ENCODE data around the gene ZNF317.
"Not testable (repeated sequence)": the region's sequence is repeated elsewhere in the genome, so short reads cannot be mapped to it uniquely, and the experiment has no call there.

The ZNF317 gene

GRCh38 chr19:9175326-9175725, 35.1 kb downstream of the ZNF317 start:
- Histone ChIP-seq H3K27me3 (ENCODE audit: control insufficient read depth, insufficient read depth, low read length) (no peaks in the 10 kb centered on the region), H3K4me2 (ENCODE audit: low read length) (no peak overlapping the region), H3K9me3 (replicated peaks; ENCODE audit: low read length) (no peaks in the 10 kb centered on the region), H3K36me3 (ENCODE audit: insufficient read depth, low read length) (no peaks in the 10 kb centered on the region), H3K9ac (ENCODE audit: low read depth, low read length) (no peak overlapping the region), H3K4me1 (ENCODE audit: control insufficient read depth, insufficient read depth, low read length) (no peaks in the 10 kb centered on the region), H3K4me3 (ENCODE audit: low read length) (no peak overlapping the region)

GRCh38 chr19:9178901-9179300, 38.7 kb downstream of the ZNF317 start, which contains the start of gene OR7D2:
Gene OR7D2 (plus strand): TSS chr19:9178979. CDS start chr19:9185782, 6,803 bp downstream.
- no peaks in the 10 kb centered on the region for H3K4me1 ChIP-seq (ENCODE audit: control insufficient read depth, insufficient read depth, low read length)
- no peak within 1 kb of the TSS for H3K4me3 ChIP-seq (ENCODE audit: low read length)
- no peak within 1 kb of the TSS for H3K4me2 ChIP-seq (ENCODE audit: low read length)
- no peaks in the 10 kb centered on the region for H3K9me3 ChIP-seq (replicated peaks; ENCODE audit: low read length)
- no peak within 1 kb of the TSS for H3K9ac ChIP-seq (ENCODE audit: low read depth, low read length)
- no peaks in the 10 kb centered on the region for H3K27me3 ChIP-seq (ENCODE audit: control insufficient read depth, insufficient read depth, low read length)
- no peaks in the 10 kb centered on the region for H3K36me3 ChIP-seq (ENCODE audit: insufficient read depth, low read length)

- H3K9ac ChIP-seq (ENCODE audit: low read depth, low read length) = no peak overlapping the region
- H3K4me2 ChIP-seq (ENCODE audit: low read length) = no peak overlapping the region
- H3K36me3 ChIP-seq (ENCODE audit: insufficient read depth, low read length) = no peaks in the 10 kb centered on the region
- H3K4me1 ChIP-seq (ENCODE audit: control insufficient read depth, insufficient read depth, low read length) = no peaks in the 10 kb centered on the region
- no peak overlapping the region for H3K4me3 ChIP-seq (ENCODE audit: low read length)
- H3K9me3 ChIP-seq (replicated peaks; ENCODE audit: low read length) = peaks cover 3% of the 10 kb centered on the region
- no peaks in the 10 kb centered on the region for H3K27me3 ChIP-seq (ENCODE audit: control insufficient read depth, insufficient read depth, low read length)
Measured at GRCh38 chr19:9183000-9183399, 42.8 kb downstream of the ZNF317 start.

GRCh38 chr19:9187191-9187590, 47.0 kb downstream of the ZNF317 start:
- H3K4me3 ChIP-seq (ENCODE audit: low read length) = no peak overlapping the region
- no peak overlapping the region for H3K9ac ChIP-seq (ENCODE audit: low read depth, low read length)
- no peaks in the 10 kb centered on the region for H3K27me3 ChIP-seq (ENCODE audit: control insufficient read depth, insufficient read depth, low read length)
- H3K36me3 ChIP-seq (ENCODE audit: insufficient read depth, low read length) = no peaks in the 10 kb centered on the region
- H3K9me3 ChIP-seq (replicated peaks; ENCODE audit: low read length) = peaks cover 3% of the 10 kb centered on the region
- no peak overlapping the region for H3K4me2 ChIP-seq (ENCODE audit: low read length)
- no peaks in the 10 kb centered on the region for H3K4me1 ChIP-seq (ENCODE audit: control insufficient read depth, insufficient read depth, low read length)

- Histone ChIP-seq H3K27me3 (ENCODE audit: control insufficient read depth, insufficient read depth, low read length) (no peaks in the 10 kb centered on the region), H3K9me3 (replicated peaks; ENCODE audit: low read length) (peaks cover 3% of the 10 kb centered on the region), H3K4me3 (ENCODE audit: low read length) (no peak overlapping the region)
Measured at GRCh38 chr19:9189535-9189934, 49.3 kb downstream of the ZNF317 start.

GRCh38 chr19:9198044-9198443, 57.8 kb downstream of the ZNF317 start:
- H3K36me3 ChIP-seq (ENCODE audit: insufficient read depth, low read length); H3K27me3 ChIP-seq (ENCODE audit: control insufficient read depth, insufficient read depth, low read length); H3K4me1 ChIP-seq (ENCODE audit: control insufficient read depth, insufficient read depth, low read length); H3K4me2 ChIP-seq (ENCODE audit: low read length); H3K9ac ChIP-seq (ENCODE audit: low read depth, low read length); H3K4me3 ChIP-seq (ENCODE audit: low read length); H3K9me3 ChIP-seq (replicated peaks; ENCODE audit: low read length): not testable (repeated sequence)

More at GRCh38 chr19:9189535-9189934, 49.3 kb downstream of the ZNF317 start:
- Histone ChIP-seq H3K4me2 (ENCODE audit: low read length) (no peak overlapping the region), H3K4me1 (ENCODE audit: control insufficient read depth, insufficient read depth, low read length) (no peaks in the 10 kb centered on the region), H3K36me3 (ENCODE audit: insufficient read depth, low read length) (no peaks in the 10 kb centered on the region), H3K9ac (ENCODE audit: low read depth, low read length) (no peak overlapping the region)

- no peaks in the 10 kb centered on the region for H3K4me1 ChIP-seq (ENCODE audit: control insufficient read depth, insufficient read depth, low read length)
- H3K4me3 ChIP-seq (ENCODE audit: low read length) = peak overlapping the region; percentile 70
- no peaks in the 10 kb centered on the region for H3K27me3 ChIP-seq (ENCODE audit: control insufficient read depth, insufficient read depth, low read length)
- H3K36me3 ChIP-seq (ENCODE audit: insufficient read depth, low read length) = no peaks in the 10 kb centered on the region
- no peaks in the 10 kb centered on the region for H3K9me3 ChIP-seq (replicated peaks; ENCODE audit: low read length)
- H3K4me2 ChIP-seq (ENCODE audit: low read length) = peak overlapping the region; percentile 81
- H3K9ac ChIP-seq (ENCODE audit: low read depth, low read length) = no peak overlapping the region
Measured at GRCh38 chr19:9205501-9206113, 65.4 kb downstream of the ZNF317 start.

All from skeletal muscle satellite cell (primary cell).